Astrocyte of the spinal cord (primary cell): Measurements from ENCODE around the gene TMEM117.
"Not testable (repeated sequence)": the region's sequence is repeated elsewhere in the genome, so short reads cannot be mapped to it uniquely, and the experiment has no call there.

Source experiments
- DNase-seq: peaks from one replicate; pipeline ENCODE4 v3.0.0; 2011; ENCODE audit warnings: low read depth, low spot score
- H3K4me3 ChIP-seq: 2 replicates; pipeline ENCODE4 v1.5.1; 2011; ENCODE audit warnings: low read depth, mild to moderate bottlenecking, low read length, moderate library complexity
- CTCF ChIP-seq: IDR thresholded peaks from 2 replicates; pipeline ENCODE4 v1.5.1; 2012; ENCODE audit warnings: low read depth, mild to moderate bottlenecking, low read length, inconsistent platforms
- in situ Hi-C: cut with HindIII; loops from 2 replicates; pipeline ENCODE4 v1.10.0; 2017; ENCODE audit warnings: low sequenced_read_pairs

Gene TMEM117

DNA sequence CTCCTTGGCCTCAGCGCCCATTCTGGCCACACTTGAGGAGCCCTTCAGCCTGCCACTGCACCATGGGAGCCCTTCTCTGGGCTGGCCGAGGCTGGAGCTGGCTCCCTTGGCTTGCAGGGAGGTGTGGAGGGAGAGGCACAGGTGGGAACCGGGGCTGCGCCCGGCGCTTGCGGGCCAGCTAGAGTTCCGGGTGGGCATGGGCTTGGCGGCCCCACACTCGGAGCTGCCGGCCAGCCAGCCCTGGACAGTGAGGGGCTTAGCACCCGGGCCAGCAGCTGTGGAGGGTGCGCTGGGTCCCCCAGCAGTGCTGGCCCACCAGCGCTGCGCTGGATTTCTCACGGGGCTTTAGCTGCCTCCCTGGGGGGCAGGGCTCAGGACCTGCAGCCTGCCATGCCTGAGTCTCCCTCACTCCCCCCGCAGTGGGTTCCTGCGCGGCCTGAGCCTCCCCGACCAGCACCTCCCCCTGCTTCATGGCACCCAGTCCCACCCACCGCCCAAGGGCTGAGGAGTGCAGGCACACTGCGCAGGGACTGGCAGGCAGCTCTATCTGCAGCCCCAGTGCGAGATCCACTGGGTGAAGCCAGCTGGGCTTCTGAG lies 28.0 kb downstream of the TMEM117 start:
- no peak for DNase-seq
- in situ Hi-C loops: no loop called here
- no peak overlapping the region for H3K4me3 ChIP-seq
- TF ChIP-seq CTCF: no peak

DNA sequence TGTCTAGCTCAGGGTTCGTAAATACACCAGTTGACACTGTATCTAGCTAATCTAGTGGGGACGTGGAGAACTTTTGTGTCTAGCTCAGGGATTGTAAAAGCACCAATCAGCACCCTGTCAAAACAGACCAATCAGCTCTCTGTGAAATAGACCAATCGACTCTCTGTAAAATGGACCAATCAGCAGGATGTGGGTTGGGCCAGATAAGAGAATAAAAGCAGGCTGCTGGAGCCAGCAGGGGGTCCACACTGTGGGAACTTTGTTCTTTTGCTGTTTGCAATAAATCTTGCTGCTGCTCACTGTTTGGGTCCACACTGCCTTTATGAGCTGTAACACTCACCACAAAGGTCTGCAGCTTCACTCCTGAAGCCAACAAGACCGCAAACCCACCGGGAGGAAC lies 28.7 kb downstream of the TMEM117 start:
- DNase-seq, in situ Hi-C loops, H3K4me3 ChIP-seq: not testable (repeated sequence)

DNA sequence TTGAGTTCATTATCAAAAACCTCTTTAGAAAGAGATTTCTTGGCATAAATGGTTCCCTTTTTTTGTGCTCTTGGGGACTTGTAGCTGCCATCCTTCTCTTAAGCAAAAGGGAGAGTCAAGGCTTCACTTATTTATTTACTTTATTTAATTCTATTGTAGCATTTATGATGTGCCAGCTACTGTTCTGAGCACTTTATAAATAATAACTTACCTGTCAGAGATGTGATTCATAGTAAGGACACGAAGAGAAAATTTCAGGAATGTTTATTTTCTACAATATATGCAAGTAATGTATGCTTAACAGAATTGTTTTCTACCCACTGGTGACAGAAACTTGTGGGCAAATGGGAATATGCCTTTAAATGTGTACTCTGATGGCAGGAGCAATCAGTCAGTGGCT lies 33.3 kb downstream of the TMEM117 start:
- no peak for TF ChIP-seq CTCF
- H3K4me3 ChIP-seq: no peak overlapping the region
- DNase-seq: no peak
- in situ Hi-C loops: no loop called here

- in situ Hi-C loops, DNase-seq: not testable (repeated sequence)
Observed at GRCh38 chr12:43869765-43870164, 33.9 kb downstream of the TMEM117 start.

GRCh38 chr12:43871258-43871657 lies 35.4 kb downstream of the TMEM117 start:
- H3K4me3 ChIP-seq, in situ Hi-C loops, DNase-seq: not testable (repeated sequence)

More at GRCh38 chr12:43869765-43870164, 33.9 kb downstream of the TMEM117 start:
- not testable (repeated sequence) for H3K4me3 ChIP-seq

GRCh38 chr12:43872396-43872795 lies 36.5 kb downstream of the TMEM117 start:
- no peak overlapping the region for H3K4me3 ChIP-seq
- no peak for DNase-seq
- no peak for TF ChIP-seq CTCF
- in situ Hi-C loops: no loop called here

GRCh38 chr12:43878050-43878449 lies 42.2 kb downstream of the TMEM117 start:
- no peak for DNase-seq
- in situ Hi-C loops: no loop called here
- TF ChIP-seq CTCF: no peak
- H3K4me3 ChIP-seq: no peak overlapping the region

DNA sequence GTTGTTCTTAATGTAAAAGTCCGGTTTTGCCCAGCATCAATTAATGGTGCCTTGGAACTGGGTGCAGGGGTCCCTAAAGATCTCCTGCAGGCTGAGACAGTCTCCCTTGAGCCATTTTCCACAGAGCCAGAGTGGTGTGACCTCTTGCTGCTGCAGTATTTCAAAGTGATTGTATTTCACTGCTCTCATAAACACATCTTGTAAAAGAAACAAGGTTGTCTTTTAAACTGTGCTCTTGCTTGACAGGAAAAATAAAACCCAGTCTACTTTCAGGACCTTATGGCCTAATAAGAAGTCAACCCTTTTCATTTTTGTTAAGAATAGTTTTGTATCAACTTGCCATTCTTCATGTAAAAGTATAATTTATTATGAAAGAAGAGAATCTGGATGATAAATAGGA lies 44.7 kb downstream of the TMEM117 start:
- no peak for DNase-seq
- in situ Hi-C loops: no loop called here
- no peak overlapping the region for H3K4me3 ChIP-seq
- no peak for TF ChIP-seq CTCF
